OCI-LY1 (cell line): ENCODE measurements around the gene OR10P1.

Experiments used
- H2AFZ ChIP-seq: fragments of 200-600 bp; sonication (generic), shearing (Covaris generic); 2 replicates; pipeline ENCODE4 v1.6.0; 2014; ENCODE audit warnings: antibody characterized with exemption, mild to moderate bottlenecking, low read length
- H3F3A ChIP-seq: fragments of 200-600 bp; sonication (generic), shearing (Covaris generic); 2 replicates; pipeline ENCODE4 v1.6.0; 2014; ENCODE audit warnings: mild to moderate bottlenecking, antibody characterized with exemption, low read length, moderate library complexity; ENCODE audit not compliant: insufficient read depth
- H3K27ac ChIP-seq: fragments of 200-600 bp; sonication (generic); 2 replicates; pipeline ENCODE4 v1.5.1; 2014; ENCODE audit warnings: low read length, mixed run types, mild to moderate bottlenecking, low read depth; ENCODE audit not compliant: poor library complexity, severe bottlenecking
- H3K27me3 ChIP-seq: fragments of 200-600 bp; sonication (generic); 2 replicates; pipeline ENCODE4 v1.6.0; 2014; ENCODE audit warnings: antibody characterized with exemption, mild to moderate bottlenecking, low read length, moderate library complexity; ENCODE audit not compliant: insufficient read depth
- H3K36me3 ChIP-seq: fragments of 200-600 bp; sonication (generic); 2 replicates; pipeline ENCODE4 v1.6.1; 2014; ENCODE audit warnings: mild to moderate bottlenecking, antibody characterized with exemption, low read length, moderate library complexity, mixed read lengths; ENCODE audit not compliant: insufficient read depth
- H3K4me1 ChIP-seq: fragments of 200-600 bp; sonication (generic); 2 replicates; pipeline ENCODE4 v1.5.1; 2014; ENCODE audit warnings: mild to moderate bottlenecking, low read length, moderate library complexity; ENCODE audit not compliant: insufficient read depth, severe bottlenecking
- H3K4me2 ChIP-seq: fragments of 200-600 bp; sonication (generic), shearing (Covaris generic); 2 replicates; pipeline ENCODE4 v1.6.1; 2014; ENCODE audit warnings: low read length
- H3K4me3 ChIP-seq: fragments of 200-600 bp; sonication (generic); 2 replicates; pipeline ENCODE4 v1.5.1; 2014; ENCODE audit warnings: low read length, low read depth, mild to moderate bottlenecking, mixed read lengths; ENCODE audit not compliant: poor library complexity, severe bottlenecking
- H3K79me2 ChIP-seq: fragments of 200-600 bp; shearing (Covaris generic); 2 replicates; pipeline ENCODE4 v1.6.1; 2016; ENCODE audit warnings: mixed run types, low read length, mixed read lengths; ENCODE audit not compliant: insufficient read depth
- H3K9ac ChIP-seq: fragments of 200-600 bp; sonication (generic), shearing (Covaris generic); 2 replicates; pipeline ENCODE4 v1.6.1; 2014; ENCODE audit warnings: mild to moderate bottlenecking, low read length, mixed read lengths
- H3K9me2 ChIP-seq: fragments of 200-600 bp; sonication (generic), shearing (Covaris generic); 2 replicates; pipeline ENCODE4 v1.6.1; 2014; ENCODE audit warnings: low read depth, mild to moderate bottlenecking, low read length, mixed read lengths
- H3K9me3 ChIP-seq: fragments of 200-600 bp; shearing (Covaris generic); 2 replicates; pipeline ENCODE4 v1.6.1; 2014; ENCODE audit warnings: low read length, mixed read lengths
- H4K20me1 ChIP-seq: fragments of 200-600 bp; sonication (generic), shearing (Covaris generic); 2 replicates; pipeline ENCODE4 v1.6.0; 2016; ENCODE audit warnings: mild to moderate bottlenecking, low read length; ENCODE audit not compliant: insufficient read depth
- EZH2 ChIP-seq: fragments of 200-600 bp; sonication (generic), shearing (Covaris generic); IDR thresholded peaks from 2 replicates; pipeline ENCODE4 v1.8.0; 2017; ENCODE audit warnings: borderline replicate concordance, mixed run types, mild to moderate bottlenecking, antibody characterized with exemption, low read length, moderate library complexity, mixed read lengths
- TF ChIP-seq, protein P1 (sequence below): fragments of 200-600 bp; sonication (generic), shearing (Covaris generic); IDR thresholded peaks from 2 replicates; pipeline ENCODE4 v1.5.1; 2017; ENCODE audit warnings: mild to moderate bottlenecking, antibody characterized with exemption, low read length, moderate library complexity, mixed read lengths

Gene OR10P1

DNA sequence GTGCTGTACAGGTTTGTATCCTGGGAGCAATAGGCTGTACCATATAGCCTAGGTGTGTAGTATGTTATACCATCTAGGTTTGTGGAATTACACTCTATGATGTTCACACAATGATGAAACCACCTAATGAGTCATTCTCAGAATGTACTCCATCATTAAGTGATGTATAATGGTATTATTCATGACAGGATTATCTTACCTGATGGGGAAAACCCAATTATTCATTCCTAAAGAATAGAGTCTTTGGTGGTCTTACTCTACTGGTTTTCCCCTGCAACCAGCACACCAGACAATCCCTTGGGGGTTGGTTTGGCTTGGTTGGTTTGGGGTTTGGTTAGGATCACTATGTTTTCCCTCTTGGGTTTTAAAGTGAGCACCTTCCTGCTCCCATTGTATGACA lies 12.6 kb upstream of the OR10P1 start:
- Histone ChIP-seq H3K9ac (no peak overlapping the region), H3K4me2 (no peak overlapping the region), H3F3A (no peaks in the 10 kb centered on the region), H3K4me1 (no peaks in the 10 kb centered on the region), H3K36me3 (no peaks in the 10 kb centered on the region), H2AFZ (no peak overlapping the region), H3K9me2 (no peaks in the 10 kb centered on the region), H4K20me1 (no peaks in the 10 kb centered on the region), H3K27ac (no peak overlapping the region), H3K4me3 (no peak overlapping the region), H3K27me3 (no peaks in the 10 kb centered on the region), H3K79me2 (no peaks in the 10 kb centered on the region), H3K9me3 (no peaks in the 10 kb centered on the region)
- no peak for TF ChIP-seq EZH2
- TF ChIP-seq, protein P1, sequence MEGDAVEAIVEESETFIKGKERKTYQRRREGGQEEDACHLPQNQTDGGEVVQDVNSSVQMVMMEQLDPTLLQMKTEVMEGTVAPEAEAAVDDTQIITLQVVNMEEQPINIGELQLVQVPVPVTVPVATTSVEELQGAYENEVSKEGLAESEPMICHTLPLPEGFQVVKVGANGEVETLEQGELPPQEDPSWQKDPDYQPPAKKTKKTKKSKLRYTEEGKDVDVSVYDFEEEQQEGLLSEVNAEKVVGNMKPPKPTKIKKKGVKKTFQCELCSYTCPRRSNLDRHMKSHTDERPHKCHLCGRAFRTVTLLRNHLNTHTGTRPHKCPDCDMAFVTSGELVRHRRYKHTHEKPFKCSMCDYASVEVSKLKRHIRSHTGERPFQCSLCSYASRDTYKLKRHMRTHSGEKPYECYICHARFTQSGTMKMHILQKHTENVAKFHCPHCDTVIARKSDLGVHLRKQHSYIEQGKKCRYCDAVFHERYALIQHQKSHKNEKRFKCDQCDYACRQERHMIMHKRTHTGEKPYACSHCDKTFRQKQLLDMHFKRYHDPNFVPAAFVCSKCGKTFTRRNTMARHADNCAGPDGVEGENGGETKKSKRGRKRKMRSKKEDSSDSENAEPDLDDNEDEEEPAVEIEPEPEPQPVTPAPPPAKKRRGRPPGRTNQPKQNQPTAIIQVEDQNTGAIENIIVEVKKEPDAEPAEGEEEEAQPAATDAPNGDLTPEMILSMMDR = no peak

DNA sequence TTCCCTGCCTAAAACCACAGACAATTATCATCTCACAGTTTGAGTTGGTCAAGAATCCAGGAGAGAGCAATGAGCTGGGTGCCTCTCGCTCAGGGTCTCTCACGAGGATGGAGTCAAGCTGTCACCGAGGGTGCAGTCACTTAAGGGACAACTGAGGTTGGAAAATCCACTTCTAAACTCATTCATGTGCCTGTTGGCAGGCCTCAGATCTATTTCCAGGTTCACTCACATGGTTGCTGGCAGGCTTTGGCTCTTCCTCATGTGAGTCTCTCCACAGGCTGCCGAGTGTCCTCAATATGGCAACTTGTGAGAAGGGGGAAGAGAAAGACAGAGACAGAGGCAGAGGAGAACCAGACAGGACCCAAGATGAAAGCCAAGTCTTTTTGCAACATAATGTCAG lies 10.5 kb upstream of the OR10P1 start:
- H3K4me2 ChIP-seq = no peak overlapping the region
- H2AFZ ChIP-seq = no peak overlapping the region
- no peaks in the 10 kb centered on the region for H3F3A ChIP-seq
- no peaks in the 10 kb centered on the region for H3K79me2 ChIP-seq
- no peak overlapping the region for H3K4me3 ChIP-seq
- no peak for TF ChIP-seq EZH2
- TF ChIP-seq, protein P1 = no peak
- H4K20me1 ChIP-seq = no peaks in the 10 kb centered on the region
- H3K36me3 ChIP-seq = no peaks in the 10 kb centered on the region
- H3K4me1 ChIP-seq = no peaks in the 10 kb centered on the region
- H3K9ac ChIP-seq = no peak overlapping the region
- H3K27me3 ChIP-seq = no peaks in the 10 kb centered on the region
- no peaks in the 10 kb centered on the region for H3K9me3 ChIP-seq
- H3K9me2 ChIP-seq = no peaks in the 10 kb centered on the region
- H3K27ac ChIP-seq = no peak overlapping the region

DNA sequence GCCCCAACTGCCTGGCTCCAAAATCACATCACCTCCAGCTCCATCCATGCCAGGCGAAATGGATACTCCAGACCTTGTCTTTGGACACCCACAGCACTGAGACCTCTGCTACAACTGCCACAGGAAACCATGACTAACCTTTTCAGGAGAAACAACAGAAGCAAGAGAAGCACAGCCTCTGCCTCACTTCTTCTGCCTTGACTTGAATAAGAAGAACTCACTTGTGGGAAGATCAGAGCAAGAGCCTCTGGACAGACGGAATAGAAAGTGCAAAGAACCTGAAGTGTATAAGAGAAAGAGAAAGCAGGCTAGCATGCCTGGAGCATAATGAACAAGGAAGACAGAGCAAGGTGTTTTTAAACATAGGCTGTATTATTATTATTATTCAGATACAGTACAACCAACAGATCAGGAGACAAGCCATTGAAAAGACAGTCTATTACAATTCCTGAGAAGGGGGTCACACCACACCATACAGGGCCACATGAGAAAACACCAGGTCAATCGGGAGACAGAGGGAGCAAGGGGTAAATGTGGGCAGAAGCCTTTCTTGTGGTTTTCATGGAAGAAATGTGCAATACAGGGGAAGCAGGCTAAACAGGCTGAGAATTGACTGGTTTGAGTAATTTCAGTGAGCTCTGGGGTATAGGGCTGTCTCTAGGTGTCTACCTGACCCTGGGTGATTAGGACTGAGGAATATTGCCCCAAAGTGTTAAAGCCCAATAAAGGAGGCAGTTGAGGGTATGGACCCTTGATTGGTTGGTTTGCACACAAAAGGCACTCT lies 7.4 kb upstream of the OR10P1 start:
- Histone ChIP-seq H3K4me3 (no peak overlapping the region), H3K36me3 (no peaks in the 10 kb centered on the region), H3K9me2 (no peaks in the 10 kb centered on the region), H3K79me2 (no peaks in the 10 kb centered on the region), H3K4me2 (no peak overlapping the region), H3K27me3 (0 out of 2 replicates have a peak, but pooled peaks cover 8% of the 10 kb centered on the region), H3F3A (no peaks in the 10 kb centered on the region), H4K20me1 (no peaks in the 10 kb centered on the region), H2AFZ (no peak overlapping the region), H3K27ac (no peak overlapping the region), H3K9me3 (no peaks in the 10 kb centered on the region), H3K9ac (no peak overlapping the region), H3K4me1 (no peaks in the 10 kb centered on the region)
- TF ChIP-seq, protein P1 = no peak
- no peak for TF ChIP-seq EZH2
